Measurements from ENCODE around the gene LRRC10B. TPM values are rescaled to one million over a fixed set of nuclear protein-coding genes. Genes with fewer than 3 reads are reported as not detected.

Gene LRRC10B
- total and polyA plus RNA-seq, 2 experiments from 2014 or later, result 0.60 to 0.62 TPM

- DNase-seq (ENCODE audit: low read depth in 1 of 2, low spot score in 1 of 2), result no peak
- TF ChIP-seq CTCF (IDR thresholded peaks at IDR 0.05; ENCODE audit: low read depth, low read length), result no peak
- H3K4me3 ChIP-seq, result no peak overlapping the region
Observed at GRCh38 chr11:61547246-61547645, 38.7 kb downstream of the LRRC10B start.

GRCh38 chr11:61549177-61549576, 40.6 kb downstream of the LRRC10B start:
- TF ChIP-seq CTCF (IDR thresholded peaks at IDR 0.05; ENCODE audit: low read depth, low read length), result no peak
- no peaks in the 10 kb centered on the region for H3K9me3 ChIP-seq (ENCODE audit: low read depth)
- no peak for DNase-seq (ENCODE audit: low read depth in 1 of 2, low spot score in 1 of 2)
- no peaks in the 10 kb centered on the region for H3K27me3 ChIP-seq
- H3K27ac ChIP-seq, result no peak overlapping the region
- no peaks in the 10 kb centered on the region for H3K36me3 ChIP-seq
- H3K4me1 ChIP-seq (ENCODE audit: low read depth), result peaks cover 27% of the 10 kb centered on the region
- H3K4me3 ChIP-seq, result no peak overlapping the region

More at GRCh38 chr11:61547246-61547645, 38.7 kb downstream of the LRRC10B start:
- no peak overlapping the region for H3K27ac ChIP-seq
- no peaks in the 10 kb centered on the region for H3K36me3 ChIP-seq
- peaks cover 9% of the 10 kb centered on the region for H3K4me1 ChIP-seq (ENCODE audit: low read depth)
- H3K9me3 ChIP-seq (ENCODE audit: low read depth), result no peaks in the 10 kb centered on the region
- no peaks in the 10 kb centered on the region for H3K27me3 ChIP-seq

DNA sequence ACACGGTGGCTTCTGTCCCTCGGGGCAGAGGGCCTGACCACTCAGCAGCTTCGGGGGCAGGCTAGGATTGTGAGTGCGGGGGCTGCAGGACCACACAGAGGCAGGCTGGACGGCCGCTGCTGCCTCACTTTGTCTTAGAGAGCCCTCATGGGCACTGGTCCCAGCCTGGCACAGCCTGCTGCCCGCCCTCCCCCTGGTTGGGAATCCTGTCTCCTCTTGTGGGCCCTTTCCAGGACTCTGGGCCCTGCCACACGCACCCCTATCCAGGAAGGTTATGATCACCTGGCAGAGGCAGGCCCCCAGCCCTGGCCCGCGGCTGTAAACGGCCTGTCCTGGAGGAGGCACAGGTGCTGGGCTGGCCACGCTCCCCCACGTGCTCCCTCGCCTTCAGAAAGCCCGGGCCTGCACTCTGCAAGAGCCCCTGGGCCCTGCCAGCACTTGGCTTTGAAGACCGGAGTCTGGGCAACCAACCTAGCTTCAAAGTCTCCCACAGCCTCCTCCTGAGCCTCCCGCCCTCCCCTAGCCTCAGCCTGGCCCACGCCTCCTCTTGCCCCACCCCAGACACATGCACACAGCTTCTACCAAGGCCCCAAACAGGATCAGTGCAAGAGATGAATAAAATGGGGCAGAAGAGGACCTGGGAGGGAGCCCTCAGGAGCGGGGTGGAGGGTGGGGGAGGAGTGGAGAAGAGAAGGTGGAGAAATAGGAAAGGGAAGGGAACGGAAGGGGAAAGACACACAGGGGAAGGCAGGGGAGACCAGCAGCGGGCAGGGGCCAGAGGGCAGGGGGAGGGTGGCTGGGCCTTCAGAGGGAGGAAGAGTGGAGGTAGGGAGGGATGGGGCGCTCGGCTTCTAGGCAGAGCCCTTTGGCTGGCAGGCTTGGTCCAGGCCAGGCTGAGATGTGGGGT, 41.4 kb downstream of the LRRC10B start:
- H3K27me3 ChIP-seq, result peaks cover 4% of the 10 kb centered on the region

GRCh38 chr11:61550665-61551227, 42.2 kb downstream of the LRRC10B start:
- TF ChIP-seq CTCF (IDR thresholded peaks at IDR 0.05; ENCODE audit: low read depth, low read length), result no peak
- Histone ChIP-seq H3K9me3 (ENCODE audit: low read depth) (no peaks in the 10 kb centered on the region), H3K27me3 (peaks cover 12% of the 10 kb centered on the region), H3K4me1 (ENCODE audit: low read depth) (peaks cover 27% of the 10 kb centered on the region), H3K27ac (no peak overlapping the region), H3K36me3 (no peaks in the 10 kb centered on the region), H3K4me3 (no peak overlapping the region)
- no peak for DNase-seq (ENCODE audit: low read depth in 1 of 2, low spot score in 1 of 2)

More for the DNA sequence above, 41.4 kb downstream of the LRRC10B start:
- no peak overlapping the region for H3K27ac ChIP-seq
- no peaks in the 10 kb centered on the region for H3K36me3 ChIP-seq
- TF ChIP-seq CTCF (IDR thresholded peaks at IDR 0.05; ENCODE audit: low read depth, low read length), result no peak
- H3K4me1 ChIP-seq (ENCODE audit: low read depth), result peaks cover 27% of the 10 kb centered on the region
- DNase-seq (ENCODE audit: low read depth in 1 of 2, low spot score in 1 of 2), result no peak
- no peaks in the 10 kb centered on the region for H3K9me3 ChIP-seq (ENCODE audit: low read depth)
- H3K4me3 ChIP-seq, result no peak overlapping the region

- H3K27ac ChIP-seq, result no peak overlapping the region
- peak in 1 of 2 donors; percentile 56 for DNase-seq (ENCODE audit: low read depth in 1 of 2, low spot score in 1 of 2)
- H3K36me3 ChIP-seq, result no peaks in the 10 kb centered on the region
- H3K27me3 ChIP-seq, result peaks cover 19% of the 10 kb centered on the region
- no peak overlapping the region for H3K4me3 ChIP-seq
- H3K4me1 ChIP-seq (ENCODE audit: low read depth), result peaks cover 27% of the 10 kb centered on the region
- TF ChIP-seq CTCF (IDR thresholded peaks at IDR 0.05; ENCODE audit: low read depth, low read length), result no peak
- H3K9me3 ChIP-seq (ENCODE audit: low read depth), result no peaks in the 10 kb centered on the region
Observed at GRCh38 chr11:61551634-61552033, 43.1 kb downstream of the LRRC10B start.
